Smooth muscle cell (in vitro differentiated cells): ENCODE data around the gene FAM83D. TPM values are rescaled to one million over a fixed set of nuclear protein-coding genes. Genes with fewer than 3 reads are reported as not detected.

Experiments
- DNase-seq: peaks from one replicate; lab custom pipeline; 2025; ENCODE audit not compliant: unreplicated experiment; lab: John Stamatoyannopoulos, UW
- H2AFZ ChIP-seq: fragments of 200-600 bp; sonication (generic); 2 replicates; pipeline ENCODE4 v1.6.0; 2016; ENCODE audit warnings: antibody characterized with exemption, low read depth, mild to moderate bottlenecking
- H3F3A ChIP-seq: fragments of 200-600 bp; sonication (generic); 2 replicates; pipeline ENCODE4 v1.6.0; 2017; ENCODE audit warnings: antibody characterized with exemption, low read depth
- H3K27ac ChIP-seq: fragments of 200-600 bp; sonication (generic); 2 replicates; pipeline ENCODE4 v1.5.1; 2016; ENCODE audit warnings: low read depth, mild to moderate bottlenecking
- H3K27me3 ChIP-seq: fragments of 200-600 bp; sonication (generic); 2 replicates; pipeline ENCODE4 v1.6.1; 2016; ENCODE audit warnings: low read depth, mild to moderate bottlenecking
- H3K36me3 ChIP-seq: fragments of 200-600 bp; sonication (generic); 2 replicates; pipeline ENCODE4 v1.5.1; 2016; ENCODE audit warnings: low read depth
- H3K4me1 ChIP-seq: fragments of 200-600 bp; sonication (generic); 2 replicates; pipeline ENCODE4 v1.5.1; 2016; ENCODE audit warnings: low read depth
- H3K4me2 ChIP-seq: fragments of 200-600 bp; sonication (generic); 2 replicates; pipeline ENCODE4 v1.6.0; 2016; ENCODE audit warnings: mild to moderate bottlenecking
- H3K4me3 ChIP-seq: fragments of 200-600 bp; sonication (generic); 2 replicates; pipeline ENCODE4 v1.5.1; 2016; ENCODE audit warnings: mild to moderate bottlenecking
- H3K79me2 ChIP-seq: fragments of 200-600 bp; sonication (generic); 2 replicates; pipeline ENCODE4 v1.6.0; 2016; ENCODE audit warnings: low read depth, mild to moderate bottlenecking
- H3K9ac ChIP-seq: fragments of 200-600 bp; sonication (generic); 2 replicates; pipeline ENCODE4 v1.6.0; 2016; ENCODE audit warnings: low read depth
- H3K9me3 ChIP-seq: fragments of 200-600 bp; sonication (generic); replicated peaks from 2 replicates; pipeline ENCODE4 v1.5.1; 2016; ENCODE audit warnings: low read depth
- H4K20me1 ChIP-seq: fragments of 200-600 bp; sonication (generic); 2 replicates; pipeline ENCODE4 v1.6.0; 2016; ENCODE audit warnings: low read depth
- CTCF ChIP-seq: fragments of 200-600 bp; sonication (generic); IDR thresholded peaks from 2 replicates; pipeline ENCODE4 v1.5.1; 2017; ENCODE audit warnings: borderline replicate concordance, mild to moderate bottlenecking, antibody characterized with exemption; ENCODE audit not compliant: insufficient read depth, poor library complexity, severe bottlenecking
- WGBS: methylation state at CpG from one replicate; pipeline ENCODE4 v1.1.7; 2016; ENCODE audit warnings: low lambda C conversion rate; 5-methylcytosine and 5-hydroxymethylcytosine counted together
- polyA plus RNA-seq: library from polyadenylated mRNA; unstranded; fragments of >200 nt; fragmentation: Nextera tagmentation; extraction: Ambion mirVana; gene quantifications from 2 replicates; pipeline ENCODE4 v1.2.1, GENCODE V29; 2016
- total RNA-seq: library from RNA; depleted of rRNA; stranded (reverse); fragments of >200 nt; gene quantifications from 2 replicates; pipeline ENCODE4 v1.2.3, GENCODE V29; 2014

FAM83D gene
- total and polyA plus RNA-seq, 2 experiments from 2014 or later: 5.7 to 10.7 TPM

DNA sequence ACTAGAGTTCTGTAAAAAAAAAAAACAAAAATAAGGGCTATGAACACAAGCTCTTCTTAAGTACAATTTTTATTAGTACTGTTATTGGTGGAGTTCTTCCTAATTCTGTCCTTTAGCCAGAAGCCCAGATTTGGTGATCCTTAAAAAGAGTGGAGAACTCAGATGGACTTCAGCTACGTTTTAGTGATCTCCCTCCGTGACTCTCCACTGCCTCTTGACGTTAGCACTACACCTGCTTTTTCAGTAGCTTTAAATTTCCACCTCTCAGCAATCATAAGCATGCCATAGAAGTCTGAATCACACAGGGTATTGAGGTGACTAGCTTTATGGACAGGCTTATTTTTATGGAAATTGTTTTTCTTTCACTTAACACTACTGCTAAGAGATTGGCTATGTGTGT is 53.6 kb downstream of the FAM83D start:
- Histone ChIP-seq H3K36me3 (no peaks in the 10 kb centered on the region), H3K9ac (no peak overlapping the region), H3K79me2 (peaks cover 3% of the 10 kb centered on the region), H3K27me3 (no peaks in the 10 kb centered on the region), H3K4me1 (no peaks in the 10 kb centered on the region), H3K4me3 (no peak overlapping the region), H3K4me2 (no peak overlapping the region), H3F3A (no peaks in the 10 kb centered on the region), H4K20me1 (peaks cover 34% of the 10 kb centered on the region), H3K27ac (no peak overlapping the region), H2AFZ (no peak overlapping the region), H3K9me3 (no peaks in the 10 kb centered on the region)
- no peak for TF ChIP-seq CTCF
- WGBS: 96% methylated on average over 3 of the region's 3 CpGs
- DNase-seq: no peak

DNA sequence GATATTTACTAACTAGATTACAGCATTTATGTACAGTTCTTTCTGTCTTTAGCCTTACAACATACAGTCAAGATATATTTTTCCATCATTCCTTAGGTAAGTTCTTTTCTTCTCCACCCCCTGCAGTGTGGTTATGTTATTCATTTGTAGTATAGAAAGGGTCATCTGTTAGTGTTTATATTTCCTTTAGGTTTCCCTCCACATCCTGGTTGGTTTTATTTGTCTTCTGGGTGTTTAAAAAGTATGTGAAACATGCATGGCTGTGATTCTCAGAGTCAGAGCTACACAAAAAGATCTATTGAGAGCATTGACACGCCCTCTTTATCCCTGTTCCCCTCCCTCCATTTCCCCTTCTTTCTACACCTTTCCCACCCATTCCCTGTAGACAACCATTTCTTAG is 56.1 kb downstream of the FAM83D start:
- Histone ChIP-seq H3K79me2 (peaks cover 3% of the 10 kb centered on the region), H3K9me3 (no peaks in the 10 kb centered on the region), H4K20me1 (peaks cover 48% of the 10 kb centered on the region), H3F3A (peaks cover 6% of the 10 kb centered on the region), H3K9ac (no peak overlapping the region), H2AFZ (no peak overlapping the region), H3K4me2 (peak overlapping the region; percentile 4), H3K36me3 (no peaks in the 10 kb centered on the region), H3K27ac (no peak overlapping the region), H3K4me1 (peaks cover 7% of the 10 kb centered on the region), H3K27me3 (no peaks in the 10 kb centered on the region), H3K4me3 (no peak overlapping the region)
- WGBS: 73% methylated on average over 1 of the region's 1 CpG
- no peak for TF ChIP-seq CTCF
- DNase-seq: no peak

- 88% methylated on average over 4 of the region's 4 CpGs for WGBS
- TF ChIP-seq CTCF: no peak
- Histone ChIP-seq H4K20me1 (peaks cover 35% of the 10 kb centered on the region), H3K4me3 (no peak overlapping the region), H3K36me3 (no peaks in the 10 kb centered on the region), H3K27ac (peak overlapping the region; percentile 38), H3F3A (peaks cover 6% of the 10 kb centered on the region), H3K27me3 (no peaks in the 10 kb centered on the region), H3K4me1 (peaks cover 7% of the 10 kb centered on the region), H3K9me3 (no peaks in the 10 kb centered on the region), H3K9ac (no peak overlapping the region), H3K79me2 (peaks cover 3% of the 10 kb centered on the region), H3K4me2 (peak overlapping the region; percentile 1), H2AFZ (no peak overlapping the region)
- no peak for DNase-seq
Observed at GRCh38 chr20:38985060-38985459, 58.8 kb downstream of the FAM83D start.

- 73% methylated on average over 1 of the region's 1 CpG for WGBS
- Histone ChIP-seq H3K27ac (peak overlapping the region; percentile 38), H3F3A (peaks cover 6% of the 10 kb centered on the region), H3K36me3 (no peaks in the 10 kb centered on the region), H3K4me2 (peak overlapping the region; percentile 1), H3K27me3 (no peaks in the 10 kb centered on the region), H3K79me2 (peaks cover 3% of the 10 kb centered on the region), H3K9me3 (no peaks in the 10 kb centered on the region), H2AFZ (no peak overlapping the region), H3K4me3 (no peak overlapping the region), H4K20me1 (peaks cover 33% of the 10 kb centered on the region), H3K9ac (no peak overlapping the region), H3K4me1 (peaks cover 7% of the 10 kb centered on the region)
- no peak for DNase-seq
- no peak for TF ChIP-seq CTCF
Observed at GRCh38 chr20:38985603-38986170, 59.5 kb downstream of the FAM83D start.
